Liver (tissue), 3 donors: Measurements from ENCODE around the gene RFLNA.

ENCODE experiments used
- GABPA ChIP-seq, 2 donors: IDR thresholded peaks in 1 of 2; conservative IDR thresholded peaks in 1 of 2; 2 replicates each; pipeline ENCODE4 v1.6.1; 2016; ENCODE audit warnings: antibody characterized with exemption in 2 of 2, mild to moderate bottlenecking in 1 of 2, moderate library complexity in 1 of 2
- RAD21 ChIP-seq, 2 donors: IDR thresholded peaks; 2 replicates each; pipeline ENCODE4 v1.6.1; 2016; ENCODE audit warnings: antibody characterized with exemption in 2 of 2, mild to moderate bottlenecking in 2 of 2
- SP1 ChIP-seq: IDR thresholded peaks from 2 replicates; pipeline ENCODE4 v1.6.1; 2018; ENCODE audit warnings: antibody characterized with exemption, mild to moderate bottlenecking
- TAF1 ChIP-seq: conservative IDR thresholded peaks from 2 replicates; pipeline ENCODE4 v1.6.1; 2016; ENCODE audit warnings: antibody characterized with exemption, mild to moderate bottlenecking
- YY1 ChIP-seq: IDR thresholded peaks from 2 replicates; pipeline ENCODE4 v1.6.1; 2016; ENCODE audit warnings: antibody characterized with exemption, mild to moderate bottlenecking
- TF ChIP-seq, protein P1 (sequence below): fragments of 150-350 bp; IDR thresholded peaks from 2 replicates; pipeline ENCODE4 v1.5.1; 2017; ENCODE audit warnings: improper control_type of control experiment, low read depth, low read length; ENCODE audit not compliant: missing input control
- TF ChIP-seq, protein P2 (sequence below): IDR thresholded peaks from 2 replicates; pipeline ENCODE4 v1.6.1; 2016; ENCODE audit warnings: antibody characterized with exemption, mild to moderate bottlenecking
- donor health status: healthy.
- donor health status: healthy.

DNA sequence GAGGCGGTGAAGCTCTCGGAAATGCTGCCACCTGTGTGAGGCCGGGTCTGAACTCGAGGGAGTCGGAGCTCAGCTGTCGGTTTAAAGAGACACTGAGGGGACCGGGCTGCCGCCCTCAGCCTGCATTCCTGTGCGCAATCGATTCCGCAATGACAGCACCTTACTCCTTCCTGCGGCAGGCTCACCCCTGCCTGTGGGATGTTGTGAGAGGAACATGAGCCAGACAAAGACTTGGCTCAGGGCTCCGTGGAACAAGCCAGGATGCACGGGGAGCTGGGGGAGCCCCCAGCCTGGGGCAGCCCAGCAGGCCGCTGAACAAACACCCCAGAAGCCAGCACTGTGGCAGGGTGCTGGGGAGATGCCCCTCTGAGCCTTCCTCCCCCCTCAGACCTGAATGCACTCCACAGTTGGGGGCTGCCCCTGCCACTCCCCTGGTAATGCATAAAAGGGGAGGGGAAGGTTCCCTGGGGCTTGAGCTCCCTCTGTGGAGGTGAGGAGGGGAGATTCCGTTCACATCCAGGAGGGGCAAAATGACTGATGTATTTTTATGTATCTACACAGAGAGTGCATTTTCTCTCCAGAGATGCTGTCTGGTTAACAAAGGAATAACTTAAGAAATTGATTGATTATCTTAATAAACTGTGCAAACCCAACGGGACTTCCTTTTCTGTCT, 20.6 kb downstream of the RFLNA start:
- TF ChIP-seq, protein P1, sequence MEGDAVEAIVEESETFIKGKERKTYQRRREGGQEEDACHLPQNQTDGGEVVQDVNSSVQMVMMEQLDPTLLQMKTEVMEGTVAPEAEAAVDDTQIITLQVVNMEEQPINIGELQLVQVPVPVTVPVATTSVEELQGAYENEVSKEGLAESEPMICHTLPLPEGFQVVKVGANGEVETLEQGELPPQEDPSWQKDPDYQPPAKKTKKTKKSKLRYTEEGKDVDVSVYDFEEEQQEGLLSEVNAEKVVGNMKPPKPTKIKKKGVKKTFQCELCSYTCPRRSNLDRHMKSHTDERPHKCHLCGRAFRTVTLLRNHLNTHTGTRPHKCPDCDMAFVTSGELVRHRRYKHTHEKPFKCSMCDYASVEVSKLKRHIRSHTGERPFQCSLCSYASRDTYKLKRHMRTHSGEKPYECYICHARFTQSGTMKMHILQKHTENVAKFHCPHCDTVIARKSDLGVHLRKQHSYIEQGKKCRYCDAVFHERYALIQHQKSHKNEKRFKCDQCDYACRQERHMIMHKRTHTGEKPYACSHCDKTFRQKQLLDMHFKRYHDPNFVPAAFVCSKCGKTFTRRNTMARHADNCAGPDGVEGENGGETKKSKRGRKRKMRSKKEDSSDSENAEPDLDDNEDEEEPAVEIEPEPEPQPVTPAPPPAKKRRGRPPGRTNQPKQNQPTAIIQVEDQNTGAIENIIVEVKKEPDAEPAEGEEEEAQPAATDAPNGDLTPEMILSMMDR, result no peak
- no peak for TF ChIP-seq YY1
- no peak for TF ChIP-seq TAF1
- TF ChIP-seq, protein P2, sequence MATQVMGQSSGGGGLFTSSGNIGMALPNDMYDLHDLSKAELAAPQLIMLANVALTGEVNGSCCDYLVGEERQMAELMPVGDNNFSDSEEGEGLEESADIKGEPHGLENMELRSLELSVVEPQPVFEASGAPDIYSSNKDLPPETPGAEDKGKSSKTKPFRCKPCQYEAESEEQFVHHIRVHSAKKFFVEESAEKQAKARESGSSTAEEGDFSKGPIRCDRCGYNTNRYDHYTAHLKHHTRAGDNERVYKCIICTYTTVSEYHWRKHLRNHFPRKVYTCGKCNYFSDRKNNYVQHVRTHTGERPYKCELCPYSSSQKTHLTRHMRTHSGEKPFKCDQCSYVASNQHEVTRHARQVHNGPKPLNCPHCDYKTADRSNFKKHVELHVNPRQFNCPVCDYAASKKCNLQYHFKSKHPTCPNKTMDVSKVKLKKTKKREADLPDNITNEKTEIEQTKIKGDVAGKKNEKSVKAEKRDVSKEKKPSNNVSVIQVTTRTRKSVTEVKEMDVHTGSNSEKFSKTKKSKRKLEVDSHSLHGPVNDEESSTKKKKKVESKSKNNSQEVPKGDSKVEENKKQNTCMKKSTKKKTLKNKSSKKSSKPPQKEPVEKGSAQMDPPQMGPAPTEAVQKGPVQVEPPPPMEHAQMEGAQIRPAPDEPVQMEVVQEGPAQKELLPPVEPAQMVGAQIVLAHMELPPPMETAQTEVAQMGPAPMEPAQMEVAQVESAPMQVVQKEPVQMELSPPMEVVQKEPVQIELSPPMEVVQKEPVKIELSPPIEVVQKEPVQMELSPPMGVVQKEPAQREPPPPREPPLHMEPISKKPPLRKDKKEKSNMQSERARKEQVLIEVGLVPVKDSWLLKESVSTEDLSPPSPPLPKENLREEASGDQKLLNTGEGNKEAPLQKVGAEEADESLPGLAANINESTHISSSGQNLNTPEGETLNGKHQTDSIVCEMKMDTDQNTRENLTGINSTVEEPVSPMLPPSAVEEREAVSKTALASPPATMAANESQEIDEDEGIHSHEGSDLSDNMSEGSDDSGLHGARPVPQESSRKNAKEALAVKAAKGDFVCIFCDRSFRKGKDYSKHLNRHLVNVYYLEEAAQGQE, result no peak
- TF ChIP-seq SP1, result no peak
- no peak for TF ChIP-seq GABPA (IDR thresholded peaks at IDR 0.05 in 1 of 2, conservative IDR thresholded peaks at IDR 0.05 in 1 of 2)
- no peak for TF ChIP-seq RAD21 (IDR thresholded peaks at IDR 0.05)
